ENCODE results near the gene HSPB7.
"Not testable (repeated sequence)": the region's sequence is repeated elsewhere in the genome, so short reads cannot be mapped to it uniquely, and the experiment has no call there.

Gene HSPB7

GRCh38 chr1:15983275-15983674 is 34.6 kb downstream of the HSPB7 start:
- no peak for DNase-seq (ENCODE audit: low read depth in 2 of 2, low spot score in 1 of 2)

GRCh38 chr1:15981679-15982078 is 36.2 kb downstream of the HSPB7 start:
- DNase-seq (ENCODE audit: low read depth in 2 of 2, low spot score in 1 of 2), result no peak

DNA sequence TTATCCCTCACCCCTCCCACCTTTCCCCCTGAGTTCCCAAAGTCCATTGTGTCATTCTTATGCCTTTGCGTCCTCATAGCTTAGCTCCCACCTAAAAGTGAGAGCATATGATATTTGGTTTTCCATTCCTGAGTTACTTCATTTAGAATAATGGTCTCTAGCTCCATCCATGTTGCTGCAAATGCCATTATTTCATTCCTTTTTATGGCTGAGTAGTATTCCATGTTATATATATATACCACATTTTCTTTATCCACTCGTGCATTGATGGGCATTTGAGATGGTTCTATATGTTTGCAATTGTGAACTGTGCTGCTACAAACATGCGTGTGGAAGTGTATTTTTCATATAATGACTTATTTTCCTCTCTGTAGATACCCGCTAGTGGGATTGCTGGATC is 39.9 kb downstream of the HSPB7 start:
- not testable (repeated sequence) for DNase-seq (ENCODE audit: low read depth in 2 of 2, low spot score in 1 of 2)

GRCh38 chr1:15975805-15976680 is 41.8 kb downstream of the HSPB7 start, which contains the start of gene ZBTB17:
Gene ZBTB17, minus strand, starts transcription at chr1:15976101. Its CDS starts 27,606 bp downstream, at chr1:15948495.
- peak; percentile 91 to 94 for DNase-seq (ENCODE audit: low read depth in 2 of 2, low spot score in 1 of 2)

DNA sequence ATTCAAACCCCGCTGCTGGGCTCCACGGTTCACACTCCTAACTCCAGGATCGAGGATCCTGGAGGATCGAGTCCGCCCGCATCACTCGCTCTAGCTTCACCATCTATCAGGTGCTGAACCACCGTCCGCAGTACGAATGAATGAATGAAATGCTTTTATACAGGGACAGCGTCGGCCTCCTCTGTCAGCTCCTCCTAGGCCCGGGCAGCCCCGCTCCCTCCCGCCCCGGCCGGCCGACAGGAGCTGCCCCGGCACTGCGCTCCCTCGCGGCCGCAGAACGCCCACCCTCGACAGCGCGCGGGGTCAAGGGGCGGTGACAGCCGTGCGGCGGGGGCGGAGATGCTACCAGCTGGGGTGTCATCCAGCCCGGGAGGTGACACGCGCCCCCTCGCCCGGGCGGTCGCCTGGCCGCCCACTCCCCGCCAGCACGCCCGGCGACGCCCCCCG is 42.5 kb downstream of the HSPB7 start:
- DNase-seq (ENCODE audit: low read depth in 2 of 2, low spot score in 1 of 2), result peak; percentile 62 to 83

- DNase-seq (ENCODE audit: low read depth in 2 of 2, low spot score in 1 of 2), result peak in 1 of 2 donors; percentile 10
Observed at GRCh38 chr1:15974855-15975254, 43.0 kb downstream of the HSPB7 start.

- DNase-seq (ENCODE audit: low read depth in 2 of 2, low spot score in 1 of 2), result no peak
Observed at GRCh38 chr1:15973772-15974171, 44.1 kb downstream of the HSPB7 start.

DNA sequence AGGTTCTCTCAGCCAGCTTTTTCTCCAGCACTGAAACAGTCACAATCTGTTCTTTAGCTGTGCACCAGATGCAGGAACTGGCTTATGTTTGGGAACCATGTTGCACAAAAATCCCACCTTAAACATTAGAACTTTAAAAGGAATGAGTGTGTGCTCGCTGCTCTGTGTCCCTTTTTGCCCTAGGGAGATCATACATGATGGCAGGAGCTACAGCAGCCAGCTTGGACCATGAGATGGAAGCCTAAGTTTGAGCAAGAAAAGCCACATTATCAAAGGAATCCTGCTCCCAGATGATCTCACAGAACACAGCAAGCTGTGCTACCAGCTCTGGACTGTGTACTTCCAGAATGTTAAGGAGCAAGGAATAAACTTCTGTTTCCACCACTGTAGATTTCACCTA is 45.4 kb downstream of the HSPB7 start:
- DNase-seq (ENCODE audit: low read depth in 2 of 2, low spot score in 1 of 2), result no peak

DNA sequence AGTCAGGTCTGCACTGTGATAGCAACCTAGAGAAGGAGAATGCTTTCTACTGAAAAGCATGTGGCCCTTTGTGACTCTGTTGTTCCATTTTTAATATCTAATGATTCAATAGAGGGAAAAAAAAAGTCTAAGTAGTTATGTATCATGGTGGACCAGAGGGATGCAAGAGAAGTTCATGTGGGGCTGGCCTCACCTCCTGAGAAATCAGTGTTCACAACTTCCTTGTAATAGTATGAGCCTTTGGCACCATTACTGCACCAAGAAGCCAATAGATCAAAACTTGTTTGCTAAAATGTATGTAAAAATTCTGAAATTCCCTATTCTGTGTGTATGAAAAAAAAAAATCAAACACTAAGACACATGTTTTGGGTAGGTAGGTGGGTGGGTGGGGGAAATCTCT is 46.9 kb downstream of the HSPB7 start:
- no peak for DNase-seq (ENCODE audit: low read depth in 2 of 2, low spot score in 1 of 2)

GRCh38 chr1:15969321-15969880 is 48.4 kb downstream of the HSPB7 start:
- no peak for DNase-seq (ENCODE audit: low read depth in 2 of 2, low spot score in 1 of 2)

DNA sequence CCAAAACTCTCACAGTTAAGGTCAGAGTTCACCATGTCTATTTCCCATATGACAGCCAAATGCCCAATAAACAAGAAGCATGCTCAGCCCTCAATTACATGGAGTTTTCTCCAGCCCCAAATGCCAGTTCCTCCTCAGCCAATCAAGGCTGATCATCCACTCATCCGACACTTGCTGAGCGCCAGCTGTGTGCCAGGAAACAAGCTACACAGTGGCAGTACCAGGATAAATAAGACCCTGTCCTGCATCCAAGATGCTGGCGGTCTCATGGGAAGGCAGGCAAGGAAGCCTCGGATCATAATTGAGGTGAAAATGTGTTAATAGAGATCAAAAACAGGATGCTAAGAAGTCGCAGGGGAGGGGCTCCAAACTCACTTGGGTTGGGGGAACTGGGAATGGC is 49.7 kb downstream of the HSPB7 start:
- no peak for DNase-seq (ENCODE audit: low read depth in 2 of 2, low spot score in 1 of 2)

DNA sequence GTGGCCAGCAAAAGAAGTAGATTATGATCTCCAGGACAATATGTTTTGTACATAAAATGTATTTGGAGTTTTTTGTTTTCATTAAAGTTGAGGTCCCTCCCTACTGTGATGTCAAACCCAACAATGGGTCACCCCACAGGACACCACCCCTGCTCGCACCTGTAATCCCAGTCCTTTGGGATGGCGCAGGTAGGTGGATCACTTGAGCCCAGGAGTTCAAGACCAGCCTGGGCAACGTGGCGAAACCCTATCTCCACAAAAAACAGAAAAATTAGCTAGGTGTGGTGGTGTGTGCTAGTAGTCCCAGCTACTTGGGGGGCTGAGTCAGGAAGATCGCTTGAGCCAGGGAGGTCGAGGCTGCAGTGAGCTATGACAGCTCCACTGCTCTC is 50.9 kb downstream of the HSPB7 start:
- no peak for DNase-seq (ENCODE audit: low read depth in 2 of 2, low spot score in 1 of 2)

DNA sequence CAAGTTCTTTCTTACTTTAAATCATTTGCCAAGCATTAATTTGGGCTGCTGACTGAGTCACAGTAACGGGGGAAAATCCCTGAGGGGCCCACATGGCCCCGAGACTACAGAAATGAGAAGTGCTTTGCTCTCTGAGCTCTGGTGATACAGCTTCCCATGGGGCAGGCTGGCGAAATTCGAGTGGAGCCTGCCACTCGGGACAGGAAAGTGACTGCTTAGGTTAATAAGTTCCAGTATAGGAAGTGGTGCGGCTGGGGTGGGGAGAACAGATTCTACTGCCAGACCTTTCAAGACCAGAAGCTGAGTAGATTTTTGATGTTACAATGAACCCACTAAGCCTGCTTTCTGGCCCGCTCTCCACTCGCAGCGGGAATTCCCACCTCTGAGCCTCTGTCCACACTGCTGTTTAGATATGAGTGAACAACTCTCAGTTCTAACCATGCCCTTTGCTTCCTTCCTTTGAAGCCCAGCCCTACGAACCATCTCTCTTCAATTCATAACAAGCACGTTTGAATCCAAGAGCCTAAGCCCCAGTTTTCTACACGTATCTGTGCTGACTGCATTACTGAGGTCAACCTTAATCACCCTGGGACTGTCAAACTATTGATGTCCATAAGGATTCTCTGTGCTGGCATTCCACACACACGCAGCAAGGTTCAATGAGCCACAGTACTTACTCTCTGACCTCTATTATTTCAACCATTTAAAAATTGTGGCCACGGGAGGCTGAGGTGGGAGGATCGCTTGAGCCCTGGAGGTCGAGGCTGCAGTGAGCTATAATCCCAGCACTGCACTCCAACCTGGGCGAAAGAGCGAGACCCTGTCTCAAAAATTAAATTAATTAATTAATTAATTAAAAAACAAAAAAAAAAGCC is 51.5 kb downstream of the HSPB7 start:
- peak; percentile 37 to 57 for DNase-seq (ENCODE audit: low read depth in 2 of 2, low spot score in 1 of 2)

DNA sequence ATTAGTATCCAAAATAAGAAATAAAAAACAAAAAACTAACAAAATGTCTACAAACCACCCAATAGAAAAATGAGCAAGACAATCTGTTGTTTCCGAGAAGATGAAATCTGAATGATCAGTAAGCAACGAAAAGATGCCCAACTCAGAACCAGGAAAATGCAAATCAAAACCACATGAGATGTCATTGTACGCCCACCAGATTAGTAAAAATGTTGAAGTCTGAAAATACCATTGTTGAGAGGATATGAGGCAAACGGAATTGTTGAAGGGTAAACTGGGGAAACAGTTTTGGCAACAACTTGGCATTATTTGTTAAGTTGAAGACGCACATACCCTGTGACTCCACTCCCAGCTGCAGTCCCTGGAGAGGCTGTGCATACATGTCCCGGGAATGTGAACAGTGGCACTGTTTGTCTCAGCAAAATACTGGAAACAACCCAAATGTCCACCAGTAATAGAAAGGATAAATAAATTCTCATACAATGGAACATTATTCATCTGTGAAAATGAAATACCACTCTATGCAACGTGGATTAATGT is 52.5 kb downstream of the HSPB7 start:
- DNase-seq (ENCODE audit: low read depth in 2 of 2, low spot score in 1 of 2), result no peak
